Gastrocnemius medialis (tissue), 4 donors: ENCODE data around the gene LEMD2. TPM values are rescaled to one million over a fixed set of nuclear protein-coding genes. Genes with fewer than 3 reads are reported as not detected.

Source experiments
- ATAC-seq, 2 donors: fragments of 150-250 bp; one replicate each; pipeline ENCODE4 v1.9.1; 2016
- DNase-seq, 2 donors: peaks; one replicate each; pipeline ENCODE4 v3.0.0-alpha.2; 2019
- H3K27ac ChIP-seq, 4 donors: fragments of 200-600 bp; sonication (generic); 1 replicate in 1 of 4; 2 replicates in 3 of 4; pipeline ENCODE4 v1.5.1; 2016 to 2018; ENCODE audit warnings: mild to moderate bottlenecking in 2 of 4, moderate library complexity in 1 of 4
- H3K27me3 ChIP-seq, 3 donors: fragments of 200-600 bp; sonication (generic) in 2 of 3; 1 replicate in 1 of 3; 2 replicates in 2 of 3; pipeline versions ENCODE4 v1.5.1 to v1.6.0; 2016 to 2019; ENCODE audit warnings: mild to moderate bottlenecking in 1 of 3, moderate library complexity in 1 of 3
- H3K36me3 ChIP-seq, 2 donors: fragments of 200-600 bp; sonication (generic) in 1 of 2; one replicate each; pipeline ENCODE4 v1.5.1; 2017 to 2018
- H3K4me1 ChIP-seq, 2 donors: fragments of 200-600 bp; sonication (generic) in 1 of 2; one replicate each; pipeline ENCODE4 v1.5.1; 2016 to 2017; ENCODE audit warnings: mild to moderate bottlenecking in 2 of 2
- H3K4me3 ChIP-seq, 4 donors: fragments of 200-600 bp; sonication (generic) in 3 of 4; 1 replicate in 1 of 4; 2 replicates in 3 of 4; pipeline ENCODE4 v1.5.1; 2016 to 2019; ENCODE audit warnings: mild to moderate bottlenecking in 2 of 4
- H3K9me3 ChIP-seq, 3 donors: fragments of 200-600 bp; sonication (generic) in 2 of 3; 1 replicate in 1 of 3; 2 replicates in 2 of 3; pipeline ENCODE4 v1.5.1; 2016 to 2019
- POLR2A ChIP-seq, 2 donors: fragments of 450-650 bp; IDR thresholded peaks; one replicate each; pipeline ENCODE4 v1.6.1; 2017; ENCODE audit warnings: antibody characterized with exemption in 2 of 2, mild to moderate bottlenecking in 2 of 2, moderate library complexity in 2 of 2
- in situ Hi-C, 4 donors: fragments of 200-750 bp; cut with MboI; loops; one replicate each; pipeline versions ENCODE4 v1.15.0 to v1.8.0; 2017; ENCODE audit warnings: low sequenced_read_pairs in 4 of 4
- intact Hi-C: fragments of 100-400 bp; cut with DNase I; formaldehyde crosslinking; loops from one replicate; pipeline ENCODE4 v1.15.1; 2023; ENCODE audit warnings: low total_unique reads
- total RNA-seq, 4 donors: library from RNA; depleted of rRNA; stranded (reverse); fragments of >200 nt; gene quantifications; one replicate each; pipeline versions ENCODE4 v1.1.0 to v1.2.3, GENCODE V29; 2016
- TF ChIP-seq, protein P1 (sequence below), 5 experiments: fragments of 450-650 bp in 3 of 5; fragments of 200-600 bp in 2 of 5; sonication (generic) in 2 of 5; IDR thresholded peaks in 4 of 5; conservative IDR thresholded peaks in 1 of 5; 1 replicate in 4 of 5; 2 replicates in 1 of 5; pipeline ENCODE4 v1.5.1; 2016 to 2019; ENCODE audit warnings: antibody characterized with exemption in 5 of 5, mild to moderate bottlenecking in 3 of 5, moderate library complexity in 3 of 5

Gene LEMD2
- total RNA-seq, 4 donors from 2014 or later = 34.1 to 39.1 (median 38.1) TPM

DNA sequence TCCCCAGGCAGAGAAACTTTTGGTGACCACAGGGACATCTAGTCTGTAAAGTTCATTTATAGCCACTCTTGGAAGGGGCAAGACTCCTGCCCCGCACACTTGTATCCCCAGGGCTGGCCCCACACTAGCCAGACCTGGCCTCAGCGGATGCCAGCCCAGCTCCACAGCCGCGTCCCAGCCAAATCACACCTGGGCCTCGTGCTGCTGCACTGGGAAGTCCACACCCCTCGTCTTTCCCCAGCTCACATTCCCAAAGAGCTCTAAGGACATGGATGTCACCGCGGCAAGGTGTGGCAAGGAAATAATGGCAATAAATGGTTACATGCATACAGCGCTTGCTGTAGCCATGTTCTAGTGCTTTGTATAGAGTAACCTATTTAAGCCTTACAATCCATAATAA is 50.8 kb downstream of the LEMD2 start:
- in situ Hi-C loops (loop anchor here in 1 of 4 donors (25.0 kb wide), 1 partner anchor 549 kb away; no protein-coding TSS in a partner anchor), intact Hi-C loops (no loop called here)
- DNase-seq = peak; percentile 66 to 85
- peak in 1 of 2 donors; percentile 53 for TF ChIP-seq POLR2A (IDR thresholded peaks at IDR 0.05)
- TF ChIP-seq, protein P1, sequence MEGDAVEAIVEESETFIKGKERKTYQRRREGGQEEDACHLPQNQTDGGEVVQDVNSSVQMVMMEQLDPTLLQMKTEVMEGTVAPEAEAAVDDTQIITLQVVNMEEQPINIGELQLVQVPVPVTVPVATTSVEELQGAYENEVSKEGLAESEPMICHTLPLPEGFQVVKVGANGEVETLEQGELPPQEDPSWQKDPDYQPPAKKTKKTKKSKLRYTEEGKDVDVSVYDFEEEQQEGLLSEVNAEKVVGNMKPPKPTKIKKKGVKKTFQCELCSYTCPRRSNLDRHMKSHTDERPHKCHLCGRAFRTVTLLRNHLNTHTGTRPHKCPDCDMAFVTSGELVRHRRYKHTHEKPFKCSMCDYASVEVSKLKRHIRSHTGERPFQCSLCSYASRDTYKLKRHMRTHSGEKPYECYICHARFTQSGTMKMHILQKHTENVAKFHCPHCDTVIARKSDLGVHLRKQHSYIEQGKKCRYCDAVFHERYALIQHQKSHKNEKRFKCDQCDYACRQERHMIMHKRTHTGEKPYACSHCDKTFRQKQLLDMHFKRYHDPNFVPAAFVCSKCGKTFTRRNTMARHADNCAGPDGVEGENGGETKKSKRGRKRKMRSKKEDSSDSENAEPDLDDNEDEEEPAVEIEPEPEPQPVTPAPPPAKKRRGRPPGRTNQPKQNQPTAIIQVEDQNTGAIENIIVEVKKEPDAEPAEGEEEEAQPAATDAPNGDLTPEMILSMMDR (IDR thresholded peaks at IDR 0.05 in 4 of 5, conservative IDR thresholded peaks at IDR 0.05 in 1 of 5) = no peak
- Histone ChIP-seq H3K4me1 (peaks cover 73 to 81% of the 10 kb centered on the region in 2 donors), H3K27ac (peak overlapping the region; percentile 98 to 100 (median 100)), H3K4me3 (peak overlapping the region; percentile 22 to 88 (median 35)), H3K9me3 (no peaks in the 10 kb centered on the region), H3K27me3 (no peaks in the 10 kb centered on the region), H3K36me3 (peaks cover 4 to 53% of the 10 kb centered on the region in 2 donors)
- ATAC-seq = peak; percentile 4 to 9

DNA sequence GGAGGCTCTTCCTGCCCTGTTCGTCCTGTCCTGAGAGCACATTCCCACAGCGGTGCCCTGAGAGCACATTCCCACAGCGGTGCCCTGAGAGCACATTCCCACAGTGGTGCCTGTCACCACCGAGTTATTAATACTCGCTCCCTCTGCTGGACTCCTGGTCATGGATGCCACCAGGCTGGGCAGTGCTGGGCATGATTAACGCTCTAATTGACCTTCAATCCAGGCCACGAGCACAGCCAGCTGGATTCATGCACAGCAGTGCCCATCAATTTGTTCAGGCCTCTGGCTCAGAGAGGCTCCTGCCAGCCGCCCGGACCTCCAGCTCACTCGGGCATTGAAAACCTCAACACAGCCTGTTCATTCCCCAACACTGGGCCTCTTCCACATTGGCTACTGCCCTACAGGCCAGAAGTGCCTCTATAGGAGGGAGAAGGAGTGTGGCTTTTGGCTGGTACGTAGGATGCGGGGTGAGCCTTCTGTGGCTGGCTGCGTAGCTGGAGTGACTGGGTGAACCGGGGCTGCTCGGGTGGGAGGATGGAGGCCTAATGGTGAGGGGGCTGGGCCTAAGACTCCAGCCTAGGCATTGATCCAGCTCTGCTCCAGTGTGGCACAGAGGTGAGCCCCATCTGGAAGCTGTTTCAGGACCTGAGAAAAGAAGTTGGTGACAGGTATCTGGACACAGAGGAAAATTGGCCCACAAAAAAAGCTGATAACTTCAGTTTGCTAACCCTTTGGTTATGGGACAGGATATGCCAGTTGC is 51.5 kb downstream of the LEMD2 start:
- Histone ChIP-seq H3K4me1 (peaks cover 80 to 88% of the 10 kb centered on the region in 2 donors), H3K36me3 (peaks cover 4 to 49% of the 10 kb centered on the region in 2 donors), H3K9me3 (no peaks in the 10 kb centered on the region), H3K4me3 (peak overlapping the region in 3 of 4 donors; percentile 11 to 34 (median 22)), H3K27me3 (no peaks in the 10 kb centered on the region), H3K27ac (peak overlapping the region; percentile 98 to 100 (median 100))
- in situ Hi-C loops (loop anchor here in 1 of 4 donors (25.0 kb wide), 1 partner anchor 550 kb away; no protein-coding TSS in a partner anchor), intact Hi-C loops (no loop called here)
- ATAC-seq = peak; percentile 3 to 4
- TF ChIP-seq POLR2A (IDR thresholded peaks at IDR 0.05) = peak in 1 of 2 donors; percentile 40
- TF ChIP-seq, protein P1 (IDR thresholded peaks at IDR 0.05 in 4 of 5, conservative IDR thresholded peaks at IDR 0.05 in 1 of 5) = no peak
- DNase-seq = peak in 1 of 2 donors; percentile 82

DNA sequence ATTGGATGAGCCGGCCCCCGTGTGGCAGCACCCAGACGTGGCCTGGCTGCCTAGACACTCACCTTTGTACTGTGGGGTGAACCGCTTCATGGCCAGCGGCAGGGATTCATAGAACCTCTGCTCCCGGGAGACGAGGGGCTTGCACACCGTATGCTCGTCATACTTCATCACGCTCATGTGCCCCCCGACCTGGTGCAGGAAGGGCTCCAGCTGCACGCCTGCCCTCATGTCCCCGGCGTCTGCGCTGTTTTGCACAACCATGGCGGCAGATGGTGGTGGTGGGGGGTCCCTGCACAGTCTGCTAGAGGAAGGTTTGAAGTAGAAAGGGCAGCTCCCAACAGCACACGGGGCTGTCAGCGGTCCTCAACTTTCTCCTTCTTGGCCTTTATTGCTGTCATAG is 53.7 kb downstream of the LEMD2 start:
- no peak for ATAC-seq
- Histone ChIP-seq H3K36me3 (peaks cover 4 to 49% of the 10 kb centered on the region in 2 donors), H3K9me3 (no peaks in the 10 kb centered on the region), H3K27ac (peak overlapping the region; percentile 98 to 100 (median 100)), H3K27me3 (no peaks in the 10 kb centered on the region), H3K4me1 (peaks cover 83 to 89% of the 10 kb centered on the region in 2 donors), H3K4me3 (peak overlapping the region in 3 of 4 donors; percentile 2 to 32 (median 22))
- intact Hi-C loops = no loop called here
- in situ Hi-C loops = loop anchor here in 1 of 4 donors (25.0 kb wide), 1 partner anchor 552 kb away; no protein-coding TSS in a partner anchor
- no peak for DNase-seq
- no peak for TF ChIP-seq POLR2A (IDR thresholded peaks at IDR 0.05)
- TF ChIP-seq, protein P1 (IDR thresholded peaks at IDR 0.05 in 4 of 5, conservative IDR thresholded peaks at IDR 0.05 in 1 of 5) = no peak

DNA sequence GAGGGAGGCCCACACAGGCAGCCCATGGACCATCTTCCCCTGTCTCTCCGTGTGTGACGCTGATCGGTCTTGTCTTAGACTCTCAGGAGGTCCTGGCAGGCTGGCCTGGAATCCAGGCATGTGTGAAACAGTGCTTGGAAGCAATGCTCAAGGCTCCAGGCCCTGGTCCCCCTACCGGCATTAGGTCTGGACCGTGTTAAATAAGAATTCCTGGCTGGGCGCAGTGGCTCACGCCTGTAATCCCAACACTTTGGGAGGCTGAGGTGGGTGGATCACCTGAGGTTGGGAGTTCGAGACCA is 55.3 kb downstream of the LEMD2 start:
- Histone ChIP-seq H3K4me3 (peak overlapping the region in 1 of 4 donors; percentile 22), H3K36me3 (peaks cover 4 to 37% of the 10 kb centered on the region in 2 donors), H3K27me3 (no peaks in the 10 kb centered on the region), H3K27ac (peak overlapping the region; percentile 98 to 100 (median 100)), H3K4me1 (peaks cover 83 to 89% of the 10 kb centered on the region in 2 donors), H3K9me3 (no peaks in the 10 kb centered on the region)
- intact Hi-C loops = no loop called here
- peak in 1 of 2 donors; percentile 65 for DNase-seq
- TF ChIP-seq, protein P1 (IDR thresholded peaks at IDR 0.05 in 4 of 5, conservative IDR thresholded peaks at IDR 0.05 in 1 of 5) = no peak
- no peak for TF ChIP-seq POLR2A (IDR thresholded peaks at IDR 0.05)
- ATAC-seq = no peak
- in situ Hi-C loops = loop anchor here in 1 of 4 donors (25.0 kb wide), 1 partner anchor 554 kb away; no protein-coding TSS in a partner anchor
